GM12873 (cell line): ENCODE measurements around the gene PSENEN.

Experiments
- TF ChIP-seq, protein P1 (sequence below): IDR thresholded peaks from 2 replicates; pipeline ENCODE4 v1.5.1; 2012; ENCODE audit warnings: low read depth, mild to moderate bottlenecking, moderate library complexity, low read length, control low read depth; ENCODE audit not compliant: insufficient read depth; ENCODE audit errors: missing control alignments

PSENEN gene

DNA sequence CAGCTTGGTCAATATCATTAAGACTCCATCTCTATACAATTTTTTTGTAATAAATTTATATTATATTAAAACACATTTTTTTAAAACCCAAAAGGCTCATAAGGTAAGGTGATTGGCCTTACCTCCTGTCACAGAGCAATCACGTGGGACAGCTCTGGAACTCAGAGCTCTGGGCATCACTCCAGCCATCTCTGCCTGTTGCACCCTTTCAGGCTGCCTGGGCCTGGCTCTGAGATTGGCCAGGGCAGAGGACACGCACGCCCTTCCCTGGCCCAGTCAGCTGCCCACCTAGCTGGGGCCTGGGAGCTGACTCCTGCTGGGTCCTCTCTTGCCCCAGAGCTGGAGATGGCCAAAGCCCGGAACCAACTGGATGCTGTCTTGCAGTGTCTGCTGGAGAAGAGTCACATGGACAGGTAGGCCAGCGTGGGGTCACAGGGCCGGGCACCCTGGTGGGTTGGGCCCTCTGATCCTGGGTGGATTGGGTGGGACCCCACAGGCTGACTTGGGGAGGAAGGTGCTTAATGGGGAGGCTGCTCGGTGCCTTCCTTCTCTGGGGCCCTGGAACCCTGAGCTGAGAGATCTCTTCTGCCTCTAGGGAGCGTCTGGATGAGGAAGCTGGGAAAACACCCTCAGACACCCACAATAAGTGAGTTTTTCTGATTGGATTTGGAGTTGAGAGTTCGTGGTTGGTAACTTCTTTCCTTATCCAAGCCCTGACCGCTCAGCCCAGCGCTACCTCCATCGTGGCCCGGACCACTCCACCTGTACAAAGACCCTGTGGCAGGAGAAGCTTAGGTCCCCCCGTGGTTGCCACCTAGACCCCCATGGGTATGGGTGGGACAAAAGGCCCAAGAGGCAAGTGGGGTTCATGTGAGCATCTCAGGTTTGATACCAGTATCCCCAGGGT, 6.6 kb downstream of the PSENEN start:
- TF ChIP-seq, protein P1, sequence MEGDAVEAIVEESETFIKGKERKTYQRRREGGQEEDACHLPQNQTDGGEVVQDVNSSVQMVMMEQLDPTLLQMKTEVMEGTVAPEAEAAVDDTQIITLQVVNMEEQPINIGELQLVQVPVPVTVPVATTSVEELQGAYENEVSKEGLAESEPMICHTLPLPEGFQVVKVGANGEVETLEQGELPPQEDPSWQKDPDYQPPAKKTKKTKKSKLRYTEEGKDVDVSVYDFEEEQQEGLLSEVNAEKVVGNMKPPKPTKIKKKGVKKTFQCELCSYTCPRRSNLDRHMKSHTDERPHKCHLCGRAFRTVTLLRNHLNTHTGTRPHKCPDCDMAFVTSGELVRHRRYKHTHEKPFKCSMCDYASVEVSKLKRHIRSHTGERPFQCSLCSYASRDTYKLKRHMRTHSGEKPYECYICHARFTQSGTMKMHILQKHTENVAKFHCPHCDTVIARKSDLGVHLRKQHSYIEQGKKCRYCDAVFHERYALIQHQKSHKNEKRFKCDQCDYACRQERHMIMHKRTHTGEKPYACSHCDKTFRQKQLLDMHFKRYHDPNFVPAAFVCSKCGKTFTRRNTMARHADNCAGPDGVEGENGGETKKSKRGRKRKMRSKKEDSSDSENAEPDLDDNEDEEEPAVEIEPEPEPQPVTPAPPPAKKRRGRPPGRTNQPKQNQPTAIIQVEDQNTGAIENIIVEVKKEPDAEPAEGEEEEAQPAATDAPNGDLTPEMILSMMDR: no peak

DNA sequence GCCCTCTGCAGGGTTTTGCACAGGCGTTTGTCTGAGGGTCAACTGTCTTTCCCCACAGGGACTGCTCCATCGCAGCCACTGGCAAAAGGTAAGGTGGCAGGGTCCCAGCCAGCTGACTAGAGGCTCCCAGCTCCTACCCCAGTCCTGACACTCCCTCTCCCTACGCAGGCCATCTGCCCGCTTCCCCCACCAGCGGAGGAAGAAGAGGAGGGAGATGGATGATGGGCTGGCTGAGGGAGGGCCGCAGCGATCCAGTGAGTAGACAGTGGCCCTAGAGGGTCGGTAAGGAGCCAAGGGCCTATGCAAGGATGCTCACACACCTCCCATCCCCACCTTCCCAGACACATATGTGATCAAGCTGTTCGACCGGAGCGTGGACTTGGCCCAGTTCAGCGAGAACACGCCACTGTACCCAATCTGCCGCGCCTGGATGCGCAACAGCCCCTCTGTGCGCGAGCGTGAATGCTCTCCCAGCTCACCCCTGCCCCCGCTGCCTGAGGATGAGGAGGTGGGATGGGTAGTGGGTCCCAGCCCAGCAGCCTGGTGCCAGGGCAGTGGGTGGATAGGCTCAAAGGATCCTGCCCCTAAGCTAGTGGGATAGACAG, 7.4 kb downstream of the PSENEN start:
- TF ChIP-seq, protein P1: no peak

DNA sequence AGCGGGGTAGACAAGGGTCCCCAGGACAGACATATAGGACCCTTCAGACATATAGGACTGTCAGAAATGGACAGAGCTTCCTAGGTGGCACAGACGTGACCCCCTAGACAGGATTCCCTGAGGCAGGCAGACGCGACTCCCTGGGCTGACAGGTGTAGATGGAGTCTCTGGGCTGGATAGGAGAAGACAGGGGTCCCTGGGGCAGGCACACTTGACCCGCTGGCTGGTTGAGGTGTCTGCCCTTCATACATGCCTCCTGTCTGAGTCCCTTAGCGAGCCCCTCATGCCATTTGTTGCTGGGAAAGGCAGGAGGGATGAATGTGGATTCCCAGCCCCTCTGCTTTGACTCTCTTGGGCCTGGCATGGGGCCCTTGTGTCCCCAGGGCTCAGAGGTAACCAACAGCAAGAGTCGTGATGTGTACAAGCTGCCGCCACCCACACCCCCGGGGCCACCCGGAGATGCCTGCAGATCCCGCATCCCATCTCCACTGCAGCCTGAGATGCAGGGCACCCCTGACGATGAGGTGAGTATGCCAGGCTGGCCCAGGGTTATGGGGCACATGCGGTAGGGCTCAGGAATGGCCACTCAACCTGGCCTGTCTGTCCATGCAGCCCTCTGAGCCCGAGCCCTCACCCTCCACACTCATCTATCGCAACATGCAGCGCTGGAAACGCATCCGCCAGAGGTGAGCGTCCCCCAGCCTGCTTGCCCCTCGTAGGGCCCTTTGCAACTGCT, 8.4 kb downstream of the PSENEN start:
- TF ChIP-seq, protein P1: no peak

DNA sequence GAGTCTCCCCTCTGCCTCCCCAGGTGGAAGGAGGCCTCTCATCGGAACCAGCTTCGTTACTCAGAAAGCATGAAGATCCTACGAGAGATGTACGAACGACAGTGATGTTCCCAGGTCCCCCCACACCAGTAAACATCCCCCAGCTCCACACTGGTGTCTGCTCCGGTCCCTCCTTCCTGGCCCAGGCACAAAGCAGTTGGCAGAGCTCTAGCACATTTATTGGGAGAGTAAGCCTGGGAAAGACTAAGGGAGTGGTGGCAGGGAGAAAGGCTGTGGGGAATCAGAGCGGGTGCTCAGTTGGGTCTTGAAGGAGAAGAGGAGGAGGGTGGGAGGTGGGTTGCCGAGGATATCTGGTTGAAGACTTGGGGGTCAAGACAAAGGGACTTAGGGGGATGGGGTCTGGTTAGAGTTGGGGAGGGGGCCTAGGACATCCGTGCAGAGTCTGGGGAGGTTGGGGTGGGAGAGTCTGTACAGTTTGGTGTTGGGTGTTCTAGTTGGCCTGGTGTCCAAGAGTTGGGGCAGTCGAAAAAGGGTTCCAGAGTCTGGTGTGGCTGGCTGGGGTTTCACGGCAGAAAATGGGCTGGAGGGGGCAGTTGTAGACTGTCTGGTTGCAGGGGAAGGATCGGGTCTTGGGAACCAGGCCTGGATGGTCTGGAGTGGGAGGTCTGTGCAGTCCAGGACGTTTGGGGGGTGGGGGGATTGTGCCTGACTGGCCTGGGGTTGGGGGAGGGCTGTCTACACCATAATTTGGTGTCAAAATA, 9.1 kb downstream of the PSENEN start:
- TF ChIP-seq, protein P1: no peak

DNA sequence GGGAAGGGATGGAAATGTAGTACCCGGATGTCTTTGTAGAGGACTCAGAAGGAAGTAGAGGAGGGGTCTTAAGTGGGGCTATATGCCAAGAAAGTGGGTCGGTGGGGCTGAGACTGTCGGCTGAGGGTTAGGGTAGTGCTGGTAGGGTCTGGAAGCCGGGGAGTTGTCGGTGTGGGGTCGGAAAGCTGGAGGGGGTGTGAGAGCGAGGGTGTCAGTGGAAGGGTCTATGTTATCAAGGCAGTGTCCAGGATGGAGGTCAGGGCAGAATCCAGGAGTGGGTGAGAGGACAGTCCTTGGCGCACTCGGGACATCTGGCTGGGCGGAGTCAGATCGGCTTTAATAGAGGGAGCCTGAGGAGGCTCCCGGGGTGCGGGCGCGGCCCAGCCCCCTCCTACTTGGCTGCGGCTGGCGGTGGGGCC, 9.7 kb downstream of the PSENEN start:
- TF ChIP-seq, protein P1: no peak

DNA sequence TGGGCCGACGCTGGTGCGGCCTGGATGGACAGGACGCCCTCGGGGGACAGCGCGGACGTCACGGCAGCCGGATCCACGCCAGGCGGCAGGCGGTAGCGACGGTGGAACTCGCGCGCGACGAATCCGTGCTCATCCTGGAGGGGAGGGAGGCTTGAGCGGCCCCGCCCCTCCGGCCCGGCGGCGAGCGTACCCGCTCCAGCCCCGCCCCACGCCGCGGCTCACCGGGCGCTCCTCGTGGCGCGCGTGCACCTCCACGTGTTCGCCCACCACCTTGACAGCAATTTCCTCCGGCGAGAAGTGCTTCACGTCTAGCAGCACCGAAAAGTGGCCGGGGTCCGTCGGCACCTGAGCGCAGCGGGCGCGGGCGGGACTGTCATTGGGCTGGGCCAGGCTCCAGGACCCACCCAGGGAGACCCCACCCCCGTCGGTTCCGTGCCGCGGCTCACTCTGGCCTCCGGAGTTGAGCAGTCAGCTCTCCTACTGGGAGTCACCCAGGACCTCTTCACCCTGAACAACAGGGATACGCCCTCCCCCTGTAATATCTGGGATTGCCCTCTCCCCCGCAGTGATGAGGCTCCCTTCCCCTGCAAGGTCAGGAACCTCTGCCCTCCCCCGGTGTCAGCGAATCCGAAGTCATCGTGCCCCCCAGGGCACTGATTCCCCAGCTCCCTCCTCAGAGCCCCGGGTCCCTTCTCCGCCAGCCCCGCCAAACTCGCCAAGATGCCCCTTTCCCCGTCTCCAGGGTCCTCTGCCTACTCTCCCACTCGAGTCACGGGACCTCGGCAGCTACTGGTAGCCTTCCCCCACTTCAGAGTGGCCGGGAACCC, 10.3 kb downstream of the PSENEN start:
- TF ChIP-seq, protein P1: no peak
